ENCODE results near the gene NDST1. TPM values are rescaled to one million over a fixed set of nuclear protein-coding genes. Genes with fewer than 3 reads are reported as not detected.

Gene NDST1
- total and polyA plus RNA-seq, 2 of the 8 experiments (the other 6 are each of a cell fraction or from before 2014, with no cell fraction given) = 27.0 to 72.0 TPM

- TF ChIP-seq SRF (IDR thresholded peaks at IDR 0.05; ENCODE audit: low read depth, low read length) = no peak
- POLR2A ChIA-PET (ENCODE audit: partially characterized antibody) = interaction anchor here (1.1 kb wide), 1 partner anchor 11 kb away, joined by 3 read pairs; no protein-coding TSS in a partner anchor
- Histone ChIP-seq H3K27ac (ENCODE audit: low read depth, low read length) (no peak overlapping the region), H3K4me2 (ENCODE audit: insufficient read depth in 1 of 2, low read depth in 2 of 2, low read length in 2 of 2) (no peak overlapping the region), H4K5ac (ENCODE audit: insufficient read length, low read depth, low read length) (no peak overlapping the region), H3K23ac (ENCODE audit: insufficient read length) (no peak overlapping the region), H3K18ac (ENCODE audit: extremely low read depth, low read length) (no peak overlapping the region), H3K79me2 (ENCODE audit: control insufficient read depth in 1 of 2, insufficient read depth in 2 of 2, low read length in 2 of 2) (no peaks in the 10 kb centered on the region), H3K23me2 (ENCODE audit: low read depth, low read length) (no peaks in the 10 kb centered on the region), H3K56ac (replicated peaks; ENCODE audit: insufficient read length, low read depth, low read length) (no peak overlapping the region), H3K4ac (replicated peaks; ENCODE audit: insufficient read length, low read depth, low read length) (no peak overlapping the region), H2BK20ac (ENCODE audit: low read length) (no peak overlapping the region), H3K4me3 (ENCODE audit: extremely low read depth in 1 of 4, insufficient read depth in 2 of 4, low read depth in 3 of 4, low read length in 4 of 4) (no peak overlapping the region), H3K27me3 (replicated peaks in 1 of 4; ENCODE audit: control insufficient read depth in 3 of 4, extremely low read depth in 1 of 4, insufficient read depth in 3 of 4, low read length in 3 of 4) (no peaks in the 10 kb centered on the region), H3K79me1 (ENCODE audit: low read depth, low read length) (no peaks in the 10 kb centered on the region), H2BK12ac (ENCODE audit: low read depth, low read length) (no peak overlapping the region), H2BK5ac (ENCODE audit: low read depth, low read length) (no peak overlapping the region), H3K36me3 (ENCODE audit: control insufficient read depth in 2 of 4, insufficient read depth in 4 of 4, low read length in 3 of 4) (no peaks in the 10 kb centered on the region), H2AFZ (ENCODE audit: low read length) (no peak overlapping the region), H3K9me3 (ENCODE audit: insufficient read depth in 2 of 2, low read depth in 1 of 2, low read length in 1 of 2) (no peaks in the 10 kb centered on the region), H2AK5ac (ENCODE audit: low read depth, low read length) (no peak overlapping the region), H4K8ac (ENCODE audit: extremely low read depth, insufficient read depth, low read length) (no peak overlapping the region), H4K20me1 (replicated peaks in 1 of 2; ENCODE audit: control insufficient read depth in 1 of 2, insufficient read depth in 2 of 2, low read length in 2 of 2) (no peaks in the 10 kb centered on the region), H2BK120ac (replicated peaks; ENCODE audit: low read depth, low read length) (no peak overlapping the region), H2BK15ac (ENCODE audit: low read length) (0 out of 2 replicates have a peak overlapping the region, but pooled peaks have one; percentile 46), H3K4me1 (replicated peaks in 1 of 4; ENCODE audit: control insufficient read depth in 3 of 4, insufficient read depth in 4 of 4, low read length in 3 of 4) (no peaks in the 10 kb centered on the region; a peak in 1 of 7 replicates), H3K9ac (replicated peaks in 1 of 4; ENCODE audit: extremely low read depth in 1 of 4, low read depth in 3 of 4, low read length in 3 of 4) (no peak overlapping the region), H4K91ac (replicated peaks; ENCODE audit: insufficient read length, low read length) (no peak overlapping the region), H3K14ac (ENCODE audit: insufficient read length) (no peak overlapping the region)
- no peak for DNase-seq (ENCODE audit: low read depth in 1 of 2, low spot score in 2 of 2)
- WGBS, 2 experiments (ENCODE audit: extremely low coverage in 1 of 2, insufficient coverage in 1 of 2, insufficient read length in 1 of 2, insufficient replicate concordance in 2 of 2, low coverage in 1 of 2, low lambda C conversion rate in 2 of 2, missing lambda C conversion rate in 1 of 2) = 88% methylated on average over 3 of the region's 3 CpGs; no CpG with 5 or more reads in 1 of the 2 experiments
- CTCF ChIA-PET (ENCODE audit: partially characterized antibody) = interaction anchor here (0.6 kb wide), 1 partner anchor 12 kb away, joined by 3 read pairs; no protein-coding TSS in a partner anchor
- FAIRE-seq = no peak
Measured at GRCh38 chr5:150596826-150597225, 88.9 kb downstream of the NDST1 start.
